Anterior cingulate cortex (tissue), 58 donors: ENCODE measurements around the gene OPA3.
A peak's percentile ranks its signal among the peaks of the same experiment; 100 is the strongest.

Source experiments
- DNase-seq, 58 donors: peaks; one replicate each; lab custom pipeline; 2025; lab: John Stamatoyannopoulos, UW

OPA3 gene

DNA sequence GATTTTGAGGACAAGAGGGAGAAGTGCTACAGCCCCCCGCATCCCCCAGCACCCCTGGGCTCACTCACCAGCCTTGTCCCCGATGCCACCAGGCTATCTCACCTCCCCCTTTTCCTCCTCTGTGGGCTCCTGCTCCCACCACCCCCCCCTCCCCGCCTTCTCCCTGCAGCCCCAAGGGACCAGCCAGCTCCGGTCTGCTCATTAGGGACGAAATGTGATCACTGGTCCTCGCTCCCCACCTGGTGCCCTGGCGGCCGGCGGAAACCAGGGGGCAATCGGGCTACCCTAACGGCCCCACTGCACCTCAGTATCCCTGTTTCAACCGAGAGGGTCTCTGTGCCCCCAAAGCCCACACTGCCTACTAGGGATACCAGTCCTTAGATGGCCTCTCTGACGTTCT is 14.7 kb upstream of the OPA3 start:
- no peak for DNase-seq

DNA sequence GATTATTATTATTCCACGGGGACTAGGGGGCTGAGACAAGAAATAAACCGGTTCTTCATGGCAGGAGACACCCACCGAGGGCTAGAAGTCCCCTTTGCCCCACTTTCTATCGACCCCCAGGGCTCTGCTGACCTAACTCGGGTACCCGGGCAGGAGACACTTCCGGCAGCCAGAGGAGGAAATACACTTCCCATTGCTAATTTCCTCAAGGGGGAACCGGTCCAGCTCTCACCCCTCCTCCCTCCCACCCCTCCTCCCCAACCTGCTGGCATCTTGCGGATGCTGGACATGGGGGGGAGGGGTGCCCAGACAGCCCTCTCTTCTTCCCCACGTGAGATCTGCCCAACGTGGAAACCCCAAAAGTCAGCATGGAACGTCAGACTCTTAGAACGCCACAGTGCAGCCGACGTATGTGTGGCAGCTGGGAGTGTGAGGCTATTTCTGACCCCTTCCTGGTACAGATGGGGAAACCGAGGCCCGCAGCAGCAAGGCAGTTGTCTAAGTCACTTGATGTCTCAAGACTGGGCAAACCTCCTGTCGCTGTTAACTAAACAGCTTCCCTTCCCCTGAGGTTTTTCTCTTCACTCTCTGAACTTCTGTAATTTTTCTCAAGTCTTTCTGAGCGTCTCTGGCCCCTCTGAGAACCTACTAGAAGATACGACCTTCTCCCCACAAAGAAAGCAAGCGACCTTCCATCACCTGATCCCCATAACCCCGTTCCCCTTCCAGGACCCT is 13.8 kb upstream of the OPA3 start:
- DNase-seq, result no peak

DNA sequence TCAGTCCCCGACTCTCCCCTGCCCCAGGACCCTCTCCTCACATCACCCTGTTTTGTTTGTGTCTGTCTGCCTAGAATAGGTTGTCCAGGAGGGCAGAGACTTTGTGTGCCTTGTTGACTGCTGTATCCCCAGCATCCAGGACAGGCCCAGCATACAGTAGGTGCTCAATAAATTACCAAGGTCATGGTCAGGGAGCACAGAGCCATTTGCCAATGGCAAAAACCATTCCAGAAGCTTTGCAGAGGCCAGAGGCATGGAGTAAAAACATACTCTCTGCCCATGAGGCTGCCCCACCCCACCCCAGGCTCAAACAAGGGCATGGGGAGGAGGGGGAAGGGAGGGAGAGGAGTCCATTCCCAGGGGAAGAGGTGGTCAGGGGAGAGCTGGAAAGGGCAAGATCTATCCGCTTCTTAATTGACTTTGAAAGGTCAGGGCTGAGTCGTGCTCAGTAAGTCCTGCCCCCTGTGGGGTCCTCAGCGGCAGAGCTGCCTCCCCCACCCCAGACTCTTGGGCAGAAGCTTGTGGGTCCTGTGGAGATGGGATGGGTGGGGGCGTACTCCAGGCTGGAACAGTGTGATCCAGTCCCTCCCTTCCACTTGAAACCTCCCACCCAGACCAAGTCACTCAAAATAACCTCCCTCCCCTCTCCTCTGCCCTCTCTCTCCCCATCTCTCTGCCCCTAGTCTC is 13.0 kb upstream of the OPA3 start:
- no peak for DNase-seq

DNA sequence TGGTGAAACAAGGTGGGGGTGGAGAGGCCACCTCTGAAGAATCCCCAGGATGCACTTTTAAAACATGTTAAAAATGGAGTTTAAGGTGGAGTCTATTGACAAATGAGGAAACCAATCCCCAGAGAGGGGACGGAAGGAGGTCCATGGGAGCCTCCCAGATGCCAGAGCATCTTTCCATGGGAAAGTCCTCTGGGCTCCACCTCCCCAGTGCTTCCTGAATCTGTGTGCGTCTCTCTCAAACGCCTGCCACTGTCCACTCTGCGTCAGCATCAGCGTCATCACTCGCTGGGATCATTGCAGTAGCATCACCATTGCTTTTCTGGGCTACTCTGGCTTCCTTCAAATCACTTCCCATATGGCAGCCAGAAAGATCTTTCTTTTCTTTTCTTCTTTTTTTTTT is 11.2 kb upstream of the OPA3 start:
- DNase-seq, result no peak

DNA sequence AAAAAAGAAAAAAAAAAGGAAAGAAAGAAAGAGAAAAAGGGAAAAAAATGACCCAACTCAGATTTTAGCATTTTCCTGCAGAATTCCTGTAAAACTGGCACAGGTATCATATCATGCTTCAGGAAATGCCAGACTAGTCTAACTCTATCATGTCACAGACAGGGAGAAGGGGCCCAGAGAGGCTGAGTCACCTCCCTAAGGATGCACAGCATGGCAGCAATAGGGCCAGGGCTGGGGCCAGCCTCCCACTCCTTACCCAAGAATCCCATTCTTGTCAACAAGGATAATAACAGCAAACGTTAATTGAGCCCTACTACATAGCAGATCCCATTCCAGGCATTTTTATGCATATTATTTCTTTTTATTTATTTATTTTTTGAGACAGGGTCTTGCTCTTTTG is 8.9 kb upstream of the OPA3 start:
- DNase-seq, result no peak

DNA sequence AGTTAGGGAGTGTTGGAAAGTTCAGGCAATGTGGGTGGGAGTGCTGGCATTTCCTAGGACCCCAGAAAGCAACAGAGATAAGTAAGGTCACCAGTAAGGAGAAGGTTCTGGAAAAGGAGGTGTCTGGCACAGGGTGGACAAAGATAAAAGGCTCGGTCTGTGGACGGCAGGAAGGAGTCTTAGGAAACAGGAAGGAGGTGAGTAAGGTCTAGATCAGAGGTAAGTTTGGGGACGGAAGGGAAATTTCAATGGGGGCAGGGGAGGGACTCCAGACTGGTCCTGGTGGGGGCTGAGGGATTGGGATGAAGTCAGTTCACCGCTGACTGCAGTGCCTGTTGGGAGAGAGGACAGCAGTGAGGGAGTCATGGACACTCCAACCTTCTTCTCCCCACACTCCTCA is 7.8 kb upstream of the OPA3 start:
- no peak for DNase-seq

DNA sequence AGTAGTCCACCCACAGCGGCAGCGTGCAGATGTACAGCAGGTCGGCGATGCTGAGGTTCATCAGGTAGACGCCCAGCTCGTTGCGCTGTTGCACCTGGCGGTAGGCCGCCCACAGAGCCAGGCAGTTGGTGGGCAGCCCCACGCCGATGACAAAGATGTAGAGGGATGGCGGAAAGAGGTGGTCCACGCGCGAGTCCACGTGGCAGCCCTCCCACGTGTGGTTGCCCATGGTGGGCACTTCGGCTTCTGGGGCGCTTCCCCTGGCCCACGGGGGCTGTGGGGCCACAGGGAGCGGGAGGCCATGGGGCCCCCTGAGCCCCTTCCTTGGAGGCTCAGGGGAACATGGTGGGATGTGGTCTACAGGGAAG is 7.0 kb upstream of the OPA3 start:
- DNase-seq, result no peak

DNA sequence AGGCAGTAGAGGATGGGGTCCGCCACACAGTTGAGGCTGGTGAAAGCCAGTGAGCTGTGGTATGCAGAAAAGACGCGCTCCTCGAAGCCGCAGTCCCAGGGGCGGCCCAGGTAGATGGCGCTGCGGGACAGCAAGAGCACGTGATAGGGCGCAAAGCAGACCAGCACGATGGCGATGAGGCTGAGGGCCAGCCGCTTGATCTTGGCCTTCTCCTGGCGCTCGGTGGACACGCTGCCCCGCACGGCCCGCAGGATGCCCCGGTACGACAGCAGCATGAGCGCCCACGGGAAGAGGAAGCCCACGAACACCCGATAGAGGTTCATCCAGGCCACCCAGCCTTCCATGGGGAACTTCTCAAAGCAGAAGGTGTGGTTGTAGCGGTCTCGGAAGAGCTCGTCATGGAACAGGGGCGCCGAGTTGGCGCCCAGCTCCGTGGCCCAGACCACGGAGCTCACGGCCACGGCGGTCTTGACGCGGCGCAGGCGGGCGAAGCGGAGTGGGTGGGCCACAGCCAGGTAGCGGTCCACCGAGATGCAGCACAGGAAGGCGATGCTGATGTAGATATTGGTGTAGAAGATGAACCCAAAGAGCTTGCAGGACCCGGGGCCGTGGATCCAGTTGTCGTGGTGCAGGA is 6.5 kb upstream of the OPA3 start:
- DNase-seq, result peak in 7 of 58 donors; percentile 3 to 15 (median 7)

DNA sequence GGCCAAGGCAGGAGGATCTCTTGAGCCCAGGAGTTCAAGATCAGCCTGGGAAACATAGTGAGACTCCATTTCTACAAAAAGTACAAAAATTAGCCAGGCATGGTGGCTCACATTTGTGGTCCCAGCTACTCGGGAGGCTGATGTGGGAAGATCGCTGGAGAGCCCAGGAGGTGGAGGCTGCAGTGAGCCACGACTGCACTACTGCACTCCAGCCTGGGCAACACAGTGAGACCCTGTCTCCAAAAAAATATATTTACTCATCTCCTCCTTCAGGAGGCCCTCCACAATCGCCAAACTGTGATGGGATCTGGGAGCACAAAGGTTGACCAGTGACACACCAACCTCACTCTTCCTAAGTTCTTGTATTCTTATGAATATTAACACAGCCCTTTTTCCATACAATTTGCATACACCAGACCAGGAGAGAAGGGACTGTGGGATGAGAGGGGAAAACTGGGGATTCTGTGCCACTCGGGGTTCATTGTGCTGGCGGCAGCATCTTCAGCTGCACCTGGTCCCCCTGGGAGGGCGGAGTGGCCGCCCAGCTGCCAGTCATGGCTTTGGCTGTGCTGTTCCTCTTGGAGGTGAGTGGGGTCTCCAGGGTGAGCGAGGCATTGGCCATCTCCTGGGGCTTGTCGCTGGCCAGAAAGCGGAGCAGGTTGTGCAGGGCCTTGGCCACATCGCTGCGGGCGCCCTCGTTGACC is 5.8 kb upstream of the OPA3 start:
- no peak for DNase-seq

DNA sequence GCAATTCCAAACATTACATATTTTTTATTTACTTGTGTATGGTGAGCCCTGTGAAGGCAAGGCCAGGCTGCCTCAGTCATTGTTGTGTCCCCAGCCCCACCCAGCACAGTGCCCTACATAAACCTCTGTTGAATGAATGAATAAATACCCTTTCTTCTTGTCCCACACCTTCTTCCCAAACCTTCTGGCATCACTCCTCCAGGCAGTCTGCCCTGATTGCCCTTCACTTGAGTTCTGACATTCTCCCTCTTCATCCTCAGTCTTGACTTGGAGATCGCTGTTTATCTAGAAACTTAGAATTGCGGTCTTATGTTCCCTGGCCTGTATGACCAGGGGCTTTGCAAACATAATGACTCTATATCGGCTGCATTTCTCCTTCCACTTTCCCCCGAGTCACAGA is 5.2 kb upstream of the OPA3 start:
- DNase-seq, result no peak

DNA sequence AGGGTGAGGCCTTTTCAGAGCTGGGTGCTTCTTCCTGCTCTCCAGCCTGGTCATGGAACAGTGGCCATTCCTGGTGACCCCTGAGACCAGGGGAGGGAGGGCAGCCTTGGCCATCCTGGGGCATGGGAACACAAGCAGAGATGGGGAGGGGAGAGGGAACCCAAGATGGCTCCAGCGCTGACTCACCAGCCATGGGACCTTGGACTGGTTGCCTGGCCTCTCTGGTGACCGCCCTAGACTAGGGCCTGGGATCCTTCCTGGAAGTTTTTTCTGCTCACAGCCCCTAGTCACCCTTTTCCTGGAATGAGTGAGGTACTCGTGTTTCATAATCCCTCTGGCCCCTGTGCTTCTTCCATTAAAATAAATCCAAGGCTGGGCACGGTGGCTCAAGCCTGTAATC is 3.3 kb upstream of the OPA3 start:
- DNase-seq, result no peak

DNA sequence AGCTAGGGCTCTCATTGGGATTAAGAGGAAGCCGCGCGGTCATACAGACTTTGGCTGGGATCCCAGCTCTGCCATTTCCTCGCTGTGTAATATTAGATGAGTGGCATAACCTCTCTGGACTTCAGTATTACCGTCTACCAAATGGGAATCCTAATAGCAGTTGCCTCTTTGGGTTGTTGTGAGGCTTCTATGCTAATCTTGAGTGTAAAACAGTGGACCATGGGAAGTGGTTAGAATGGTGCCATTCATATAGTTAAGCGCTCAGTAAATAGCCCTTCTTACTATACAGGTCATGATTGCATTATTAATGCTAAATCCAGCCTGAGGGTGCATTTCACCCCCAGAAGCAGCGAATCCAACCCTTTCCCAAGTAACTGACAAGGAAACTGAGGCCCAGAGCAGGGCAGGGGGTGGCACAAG is 566 bp upstream of the OPA3 start:
- DNase-seq, result no peak

DNA sequence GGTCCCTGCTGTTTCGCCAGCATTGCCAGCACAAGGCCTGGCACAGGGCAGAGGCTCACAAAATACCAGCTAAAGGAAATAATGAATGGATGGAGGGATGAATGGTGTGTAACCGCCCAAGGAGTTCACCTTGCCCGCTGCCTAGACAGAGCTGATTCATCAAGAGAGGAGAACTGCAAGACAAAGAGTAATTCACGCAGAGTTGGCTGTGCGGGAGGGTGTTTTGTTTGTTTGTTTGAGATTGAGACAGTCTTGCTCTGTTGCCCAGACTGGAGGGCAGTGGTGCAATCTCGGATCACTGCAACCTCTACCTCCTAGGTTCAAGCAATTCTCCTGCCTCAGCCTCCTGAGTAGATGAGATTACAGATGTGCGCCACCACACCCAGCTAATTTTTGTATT is 3.0 kb downstream of the OPA3 start:
- peak in 1 of 58 donors; percentile 3 for DNase-seq

DNA sequence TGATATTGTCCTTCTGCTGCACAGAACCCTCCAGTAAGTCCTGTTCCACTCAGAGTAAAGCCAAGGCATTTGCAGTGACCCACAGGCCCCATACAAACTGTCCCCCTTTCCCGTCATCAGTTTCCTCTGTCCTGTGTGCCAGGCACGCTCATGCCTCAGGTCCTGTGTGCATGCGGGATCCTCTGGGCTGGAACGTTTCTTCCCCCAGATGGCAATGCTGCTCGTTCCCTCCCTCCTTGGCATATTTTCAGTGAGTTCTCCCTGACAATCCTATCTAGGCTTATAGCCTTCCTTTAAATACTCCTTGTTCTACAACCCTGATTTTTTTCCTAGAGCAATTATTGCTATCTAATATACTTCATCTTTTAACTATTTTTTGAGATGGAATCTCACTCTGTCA is 5.7 kb downstream of the OPA3 start:
- DNase-seq, result peak in 1 of 58 donors; percentile 12

DNA sequence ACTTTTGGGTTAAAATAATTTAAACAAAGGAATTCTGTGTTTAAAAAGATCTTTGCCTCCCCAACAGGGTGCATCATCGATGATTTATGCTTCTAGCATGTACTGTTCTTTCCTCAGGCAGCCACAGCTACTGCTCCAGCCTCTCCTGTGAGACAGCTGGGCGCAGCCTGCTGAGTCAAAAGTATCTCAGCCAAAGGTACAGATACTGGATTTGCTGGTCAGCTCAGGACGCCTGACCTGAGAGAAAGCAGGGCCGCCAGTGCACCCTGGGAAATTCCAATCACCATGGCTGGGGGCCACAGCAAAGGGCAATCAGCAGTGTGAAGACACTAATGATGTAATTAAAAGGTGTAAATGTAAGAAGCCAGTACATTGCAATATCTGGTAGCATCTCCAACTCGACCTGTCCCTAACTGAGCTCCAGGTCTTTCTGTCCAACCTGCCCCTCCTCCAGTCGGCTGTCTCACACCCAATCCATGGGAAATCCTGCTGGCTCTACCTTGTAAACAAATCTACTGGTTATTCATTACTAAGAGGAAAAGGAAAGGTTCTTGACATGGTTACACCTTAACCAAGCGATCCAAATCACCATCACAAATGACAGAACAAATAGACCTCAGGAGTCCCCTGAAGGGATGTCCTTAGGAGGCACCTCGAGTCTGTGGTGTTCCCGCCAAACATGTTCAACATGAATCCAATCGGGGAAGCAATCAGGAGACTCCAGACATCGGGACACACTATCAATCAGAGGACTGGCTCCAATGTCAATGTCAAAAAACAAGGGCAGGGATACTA is 7.3 kb downstream of the OPA3 start:
- DNase-seq, result peak in 1 of 58 donors; percentile 13

DNA sequence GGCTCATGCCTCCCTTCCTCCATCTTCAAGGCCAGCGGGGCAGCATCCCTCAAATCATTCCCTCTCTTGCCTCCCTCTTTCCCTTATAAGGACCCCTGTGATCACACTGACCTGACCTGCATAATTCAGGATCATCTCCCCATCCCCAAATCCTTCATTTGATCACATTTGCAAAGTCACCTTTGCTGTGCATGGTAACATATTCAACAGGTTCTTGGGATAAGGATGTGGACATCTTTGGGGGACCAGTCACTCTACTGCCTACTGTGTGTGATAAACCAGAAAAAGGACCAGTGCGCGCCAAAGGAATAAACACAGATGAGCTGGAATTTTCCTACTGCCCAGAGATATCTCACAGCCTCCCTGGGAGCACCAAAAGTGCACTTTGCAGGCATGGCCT is 7.9 kb downstream of the OPA3 start:
- no peak for DNase-seq

DNA sequence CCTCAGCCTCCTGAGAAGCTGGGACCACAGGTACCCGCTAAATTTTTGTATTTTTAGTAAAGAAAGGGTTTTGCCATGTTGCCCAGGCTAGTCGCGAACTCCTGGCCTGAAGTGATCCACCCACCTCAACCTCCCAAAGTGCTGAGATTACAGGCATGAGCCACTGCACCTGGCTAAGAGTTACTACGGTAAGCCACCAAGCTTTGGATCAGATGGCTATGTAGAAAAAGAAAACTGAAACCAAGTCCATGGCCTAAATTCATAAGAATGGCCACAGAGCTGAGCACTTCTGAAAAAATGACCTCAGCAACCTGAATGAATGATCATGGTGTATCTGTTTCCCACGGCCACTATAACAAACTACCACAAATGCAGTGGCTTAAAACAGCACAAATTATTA is 9.4 kb downstream of the OPA3 start:
- no peak for DNase-seq

DNA sequence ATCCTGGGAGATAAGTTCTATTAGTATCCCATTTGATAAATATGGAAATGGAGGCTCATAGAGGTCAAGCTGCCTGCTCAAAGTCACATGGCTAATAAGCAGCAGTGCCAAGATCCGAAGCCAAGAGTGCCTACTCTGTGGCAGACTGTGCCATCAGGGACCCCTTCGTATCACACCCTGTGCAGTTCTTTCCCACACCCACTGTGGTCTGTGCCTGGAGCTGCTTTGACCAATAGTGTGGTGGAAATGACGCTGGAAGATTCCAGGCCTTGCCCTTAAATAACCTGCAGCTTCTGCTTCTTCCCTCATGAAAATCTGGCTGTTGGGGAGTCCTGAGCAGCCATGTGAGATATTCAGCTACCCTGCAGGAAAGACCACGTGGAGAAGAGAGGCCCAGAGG is 10.1 kb downstream of the OPA3 start:
- no peak for DNase-seq

DNA sequence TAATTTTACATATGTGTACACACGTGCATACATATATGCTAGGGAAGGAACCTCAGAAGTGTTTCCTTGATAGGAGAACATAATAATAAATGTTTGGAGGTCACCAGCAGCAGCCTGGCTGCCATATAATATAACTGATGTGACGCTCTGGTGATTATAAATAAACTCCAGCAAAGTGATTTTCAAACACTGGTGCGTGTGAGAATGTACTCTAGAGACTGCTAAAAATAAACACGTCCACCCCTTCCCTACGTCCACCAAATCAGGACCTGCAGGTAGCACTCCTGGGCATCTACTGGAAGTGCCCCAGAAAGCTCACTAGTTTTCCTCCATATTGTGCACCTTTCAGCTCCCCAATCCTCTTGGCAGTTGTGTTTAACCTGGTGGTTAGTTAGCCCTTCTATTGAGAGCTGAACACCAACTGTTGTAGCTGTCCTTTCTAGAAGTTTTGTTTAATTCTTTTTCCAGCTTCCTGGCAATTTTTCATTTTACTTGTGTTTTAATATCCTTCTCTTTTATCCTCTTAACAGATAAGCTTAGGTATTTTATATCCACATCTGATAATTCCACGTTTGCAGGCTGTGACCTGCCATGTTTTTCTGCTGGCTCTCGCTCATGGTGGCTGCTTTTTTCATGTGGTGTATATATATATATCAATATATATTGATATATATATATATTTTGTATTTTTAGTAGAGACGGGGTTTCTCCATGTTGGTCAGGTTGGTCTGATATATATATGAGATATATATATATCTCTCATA is 13.0 kb downstream of the OPA3 start:
- no peak for DNase-seq
